Uterus (tissue), 4 donors: ENCODE results near the gene FIZ1. TPM values are rescaled to one million over a fixed set of nuclear protein-coding genes. Genes with fewer than 3 reads are reported as not detected.

Experiments
- DNase-seq, 2 donors: peaks; one replicate each; pipeline ENCODE4 v3.0.0-alpha.2; 2019 to 2020
- H3K27ac ChIP-seq, 2 donors: fragments of 200-600 bp; sonication (generic); 1 replicate in 1 of 2; 2 replicates in 1 of 2; pipeline ENCODE4 v1.5.1; 2016 to 2018
- H3K27me3 ChIP-seq, 2 donors: fragments of 200-600 bp; sonication (generic); one replicate each; pipeline ENCODE4 v1.5.1; 2018 to 2019; ENCODE audit warnings: control low read depth in 1 of 2
- H3K36me3 ChIP-seq, 2 donors: fragments of 200-600 bp; sonication (generic); one replicate each; pipeline ENCODE4 v1.5.1; 2019; ENCODE audit warnings: control low read depth in 1 of 2
- H3K4me1 ChIP-seq, 2 donors: fragments of 200-600 bp; sonication (generic); one replicate each; pipeline ENCODE4 v1.5.1; 2018 to 2019; ENCODE audit warnings: control low read depth in 1 of 2
- H3K4me3 ChIP-seq, 2 donors: fragments of 200-600 bp; sonication (generic); 1 replicate in 1 of 2; 2 replicates in 1 of 2; pipeline ENCODE4 v1.5.1; 2018 to 2019; ENCODE audit warnings: mild to moderate bottlenecking in 1 of 2
- H3K9me3 ChIP-seq, 2 donors: fragments of 200-600 bp; sonication (generic); one replicate each; pipeline ENCODE4 v1.5.1; 2019; ENCODE audit warnings: control low read depth in 1 of 2
- CTCF ChIP-seq, 4 experiments: fragments of 200-600 bp in 2 of 4; fragments of 450-650 bp in 2 of 4; sonication (generic) in 2 of 4; IDR thresholded peaks; one replicate each; pipeline ENCODE4 v1.5.1; 2016 to 2019; ENCODE audit warnings: antibody characterized with exemption in 4 of 4, mild to moderate bottlenecking in 2 of 4, moderate library complexity in 1 of 4
- POLR2A ChIP-seq, 2 donors: fragments of 450-650 bp; IDR thresholded peaks; one replicate each; pipeline ENCODE4 v1.6.1; 2016; ENCODE audit warnings: antibody characterized with exemption in 2 of 2, mild to moderate bottlenecking in 1 of 2, moderate library complexity in 1 of 2
- intact Hi-C: fragments of 100-400 bp; cut with DNase I; formaldehyde crosslinking; loops from one replicate; pipeline ENCODE4 v1.15.1; 2023; ENCODE audit warnings: low total_unique reads
- total RNA-seq, 4 donors: library from RNA; depleted of rRNA in 3 of 4; stranded (reverse); fragments of >200 nt in 3 of 4; gene quantifications; one replicate each; pipeline versions ENCODE4 v1.1.0 to v1.2.4, GENCODE V29; 2014 to 2023
- donor health status: DM: yes; HTN: yes; CAD: no.

FIZ1 gene
- total RNA-seq, 4 donors from 2014 or later = 0.26 to 19.3 (median 2.4) TPM

- intact Hi-C loops = no loop called here
- no peaks in the 10 kb centered on the region for H3K36me3 ChIP-seq
- H3K4me3 ChIP-seq = peak within 1 kb of the TSS; percentile 58 to 70
- no peaks in the 10 kb centered on the region for H3K4me1 ChIP-seq
- no peaks in the 10 kb centered on the region for H3K9me3 ChIP-seq
- no peaks in the 10 kb centered on the region for H3K27me3 ChIP-seq
- peak; percentile 92 to 93 for DNase-seq
- peak within 1 kb of the TSS; percentile 94 to 99 for H3K27ac ChIP-seq
- TF ChIP-seq POLR2A (IDR thresholded peaks at IDR 0.05) = peak; percentile 30 to 69
- TF ChIP-seq CTCF (IDR thresholded peaks at IDR 0.05) = no peak
Measured at GRCh38 chr19:55624109-55625003, 25.0 kb upstream of the FIZ1 start, which contains the start of gene ZNF784. Gene ZNF784 (minus strand): TSS chr19:55624566. CDS start chr19:55624561, 5 bp downstream.

- Histone ChIP-seq H3K9me3 (no peaks in the 10 kb centered on the region), H3K4me1 (no peaks in the 10 kb centered on the region), H3K4me3 (no peak overlapping the region), H3K27ac (peak overlapping the region; percentile 94 to 99), H3K27me3 (no peaks in the 10 kb centered on the region), H3K36me3 (no peaks in the 10 kb centered on the region)
- intact Hi-C loops = no loop called here
- TF ChIP-seq POLR2A (IDR thresholded peaks at IDR 0.05) = no peak
- DNase-seq = no peak
Measured at GRCh38 chr19:55623561-55623960, 24.2 kb upstream of the FIZ1 start.

GRCh38 chr19:55623130-55623529 lies 23.8 kb upstream of the FIZ1 start:
- Histone ChIP-seq H3K27ac (no peak overlapping the region), H3K9me3 (no peaks in the 10 kb centered on the region), H3K36me3 (no peaks in the 10 kb centered on the region), H3K27me3 (no peaks in the 10 kb centered on the region), H3K4me3 (no peak overlapping the region), H3K4me1 (no peaks in the 10 kb centered on the region)
- TF ChIP-seq POLR2A (IDR thresholded peaks at IDR 0.05) = no peak
- TF ChIP-seq CTCF (IDR thresholded peaks at IDR 0.05) = no peak
- intact Hi-C loops = no loop called here
- no peak for DNase-seq

- Histone ChIP-seq H3K9me3 (no peaks in the 10 kb centered on the region), H3K4me3 (no peak overlapping the region), H3K4me1 (no peaks in the 10 kb centered on the region), H3K27me3 (no peaks in the 10 kb centered on the region), H3K36me3 (no peaks in the 10 kb centered on the region), H3K27ac (no peak overlapping the region)
- DNase-seq = no peak
- TF ChIP-seq CTCF (IDR thresholded peaks at IDR 0.05) (no peak), POLR2A (IDR thresholded peaks at IDR 0.05) (no peak)
- intact Hi-C loops = no loop called here
Measured at GRCh38 chr19:55622242-55622969, 23.1 kb upstream of the FIZ1 start.

- no peak overlapping the region for H3K4me3 ChIP-seq
- no peaks in the 10 kb centered on the region for H3K27me3 ChIP-seq
- no peaks in the 10 kb centered on the region for H3K36me3 ChIP-seq
- H3K9me3 ChIP-seq = no peaks in the 10 kb centered on the region
- intact Hi-C loops = no loop called here
- H3K27ac ChIP-seq = no peak overlapping the region
- no peak for TF ChIP-seq POLR2A (IDR thresholded peaks at IDR 0.05)
- TF ChIP-seq CTCF (IDR thresholded peaks at IDR 0.05) = no peak
- no peak for DNase-seq
- H3K4me1 ChIP-seq = no peaks in the 10 kb centered on the region
Measured at GRCh38 chr19:55621673-55622231, 22.4 kb upstream of the FIZ1 start.
